ENCODE results near the gene LOC128125822.

The LOC128125822 gene

DNA sequence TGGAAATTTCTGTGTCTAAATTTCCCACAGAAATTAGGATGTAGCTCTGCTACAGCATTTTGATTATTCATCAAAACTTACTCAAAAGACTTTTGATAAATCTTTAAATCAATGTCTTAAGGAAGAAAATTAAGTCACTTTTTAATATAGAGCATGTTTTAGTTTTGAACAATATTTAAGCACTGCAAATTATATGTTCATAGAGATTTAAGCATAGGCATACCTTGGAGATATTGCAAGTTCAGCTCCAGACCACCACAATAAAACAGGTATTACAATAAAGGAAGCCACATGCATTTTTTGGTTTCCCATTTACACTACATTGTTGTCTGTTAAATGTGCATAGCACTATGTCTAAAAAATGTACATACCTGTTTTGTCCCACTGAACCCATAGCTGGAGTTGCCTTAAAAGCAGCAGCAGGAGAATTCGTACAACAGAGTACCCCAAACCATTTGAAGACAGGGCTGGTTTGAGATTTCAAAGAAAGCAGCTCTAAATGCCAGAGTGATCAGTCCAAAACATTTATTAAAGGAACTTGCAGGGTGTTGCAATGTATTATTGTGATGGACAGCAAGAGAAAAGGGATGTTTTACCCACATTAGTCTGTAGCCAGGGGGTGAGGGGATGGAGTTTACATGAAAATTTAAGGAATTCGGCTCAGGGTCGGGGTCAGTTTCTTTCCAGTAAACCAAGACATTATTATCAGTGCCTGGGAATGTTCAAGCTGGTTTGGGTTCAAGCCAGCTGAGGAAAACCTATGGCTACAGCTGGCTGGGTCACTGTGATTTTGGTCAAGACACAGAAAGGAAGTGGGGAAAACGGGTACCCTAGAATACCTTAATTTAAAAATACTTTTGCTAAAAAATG, 6.3 kb upstream of the LOC128125822 start:
- Histone ChIP-seq H3K27ac (ENCODE audit: low read length) (no peak overlapping the region), H3K9me3 (ENCODE audit: insufficient read depth, low read length, severe bottlenecking) (no peaks in the 10 kb centered on the region), H3K36me3 (ENCODE audit: insufficient read depth, low read length) (no peaks in the 10 kb centered on the region), H3K4me1 (ENCODE audit: insufficient read depth, low read length) (no peaks in the 10 kb centered on the region), H3K9ac (ENCODE audit: low read depth, low read length) (no peak overlapping the region), H4K20me1 (ENCODE audit: insufficient read depth, low read length) (no peaks in the 10 kb centered on the region), H2AFZ (ENCODE audit: low read depth, low read length) (no peak overlapping the region), H3K4me2 (ENCODE audit: insufficient read depth, low read length) (no peak overlapping the region), H3K27me3 (ENCODE audit: insufficient read depth, low read length, poor library complexity) (no peaks in the 10 kb centered on the region), H3K79me2 (ENCODE audit: insufficient read depth, low read length) (no peaks in the 10 kb centered on the region), H3K4me3 (ENCODE audit: low read depth in 1 of 2, low read length in 2 of 2) (no peak overlapping the region)
- ATAC-seq (ENCODE audit: insufficient read depth, low read depth) = no peak
- DNase-seq = no peak
- TF ChIP-seq CTCF (IDR thresholded peaks at IDR 0.05; ENCODE audit: borderline replicate concordance, extremely low read depth, low read length, poor library complexity, severe bottlenecking) = no peak
- no peak for TF ChIP-seq EZH2 (IDR thresholded peaks at IDR 0.05; ENCODE audit: borderline replicate concordance, low read depth, low read length, severe bottlenecking)

DNA sequence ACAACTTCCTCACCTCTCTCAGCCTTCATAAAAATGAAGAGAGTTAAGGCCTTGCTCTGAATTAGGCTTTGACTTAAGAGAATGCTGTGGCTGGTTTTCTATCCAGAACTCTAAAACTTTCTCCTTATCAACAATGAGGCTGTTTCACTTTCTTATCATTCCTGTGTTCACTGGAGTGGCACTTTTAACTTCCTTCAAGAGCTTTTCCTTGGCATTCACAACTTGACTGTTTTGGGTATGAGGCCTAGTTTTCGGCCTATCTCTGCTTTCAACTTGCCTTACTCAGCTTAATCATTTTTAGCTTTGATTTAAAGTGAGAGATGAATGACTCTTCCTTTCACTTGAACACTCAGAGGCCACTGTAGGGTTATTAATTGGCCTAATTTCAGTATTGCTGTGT, 4.3 kb upstream of the LOC128125822 start:
- Histone ChIP-seq H3K9me3 (ENCODE audit: insufficient read depth, low read length, severe bottlenecking) (no peaks in the 10 kb centered on the region), H3K79me2 (ENCODE audit: insufficient read depth, low read length) (peaks cover 6% of the 10 kb centered on the region), H3K4me2 (ENCODE audit: insufficient read depth, low read length) (no peak overlapping the region), H3K36me3 (ENCODE audit: insufficient read depth, low read length) (no peaks in the 10 kb centered on the region; the same call in 1 of the 2 replicates), H3K27ac (ENCODE audit: low read length) (no peak overlapping the region), H3K9ac (ENCODE audit: low read depth, low read length) (no peak overlapping the region), H3K4me1 (ENCODE audit: insufficient read depth, low read length) (peaks cover 8% of the 10 kb centered on the region), H4K20me1 (ENCODE audit: insufficient read depth, low read length) (no peaks in the 10 kb centered on the region), H3K4me3 (ENCODE audit: low read depth in 1 of 2, low read length in 2 of 2) (no peak overlapping the region), H2AFZ (ENCODE audit: low read depth, low read length) (no peak overlapping the region), H3K27me3 (ENCODE audit: insufficient read depth, low read length, poor library complexity) (no peaks in the 10 kb centered on the region)
- ATAC-seq (ENCODE audit: insufficient read depth, low read depth) = no peak
- no peak for DNase-seq
- TF ChIP-seq CTCF (IDR thresholded peaks at IDR 0.05; ENCODE audit: borderline replicate concordance, extremely low read depth, low read length, poor library complexity, severe bottlenecking) (no peak), EZH2 (IDR thresholded peaks at IDR 0.05; ENCODE audit: borderline replicate concordance, low read depth, low read length, severe bottlenecking) (no peak)

GRCh38 chr6:63571361-63572043, 778 bp upstream of the LOC128125822 start:
- no peaks in the 10 kb centered on the region for H3K27me3 ChIP-seq (ENCODE audit: insufficient read depth, low read length, poor library complexity)
- H3K79me2 ChIP-seq (ENCODE audit: insufficient read depth, low read length) = peaks cover 41% of the 10 kb centered on the region
- peak overlapping the region; percentile 18 to 62; a peak in 3 of 4 replicates for H3K4me3 ChIP-seq (ENCODE audit: low read depth in 1 of 2, low read length in 2 of 2)
- peaks cover 29% of the 10 kb centered on the region for H4K20me1 ChIP-seq (ENCODE audit: insufficient read depth, low read length)
- H3K27ac ChIP-seq (ENCODE audit: low read length) = peak overlapping the region; percentile 81
- H2AFZ ChIP-seq (ENCODE audit: low read depth, low read length) = peak overlapping the region; percentile 88
- H3K36me3 ChIP-seq (ENCODE audit: insufficient read depth, low read length) = peaks cover 5% of the 10 kb centered on the region
- ATAC-seq (ENCODE audit: insufficient read depth, low read depth) (no peak), DNase-seq (no peak)
- H3K4me1 ChIP-seq (ENCODE audit: insufficient read depth, low read length) = peaks cover 27% of the 10 kb centered on the region
- H3K9ac ChIP-seq (ENCODE audit: low read depth, low read length) = peak overlapping the region; percentile 99
- H3K9me3 ChIP-seq (ENCODE audit: insufficient read depth, low read length, severe bottlenecking) = no peaks in the 10 kb centered on the region
- H3K4me2 ChIP-seq (ENCODE audit: insufficient read depth, low read length) = peak overlapping the region; percentile 77
- TF ChIP-seq CTCF (IDR thresholded peaks at IDR 0.05; ENCODE audit: borderline replicate concordance, extremely low read depth, low read length, poor library complexity, severe bottlenecking) (no peak), EZH2 (IDR thresholded peaks at IDR 0.05; ENCODE audit: borderline replicate concordance, low read depth, low read length, severe bottlenecking) (no peak)

Measured in DND-41 (cell line).